Activated T-cell treated with anti-CD3 and anti-CD28 coated beads for 24 hours (primary cell): ENCODE results near the gene PRMT7.

ENCODE experiments used
- DNase-seq: peaks from one replicate; pipeline ENCODE4 v3.0.0-alpha.2; 2020; ENCODE audit warnings: low read depth

The PRMT7 gene

DNA sequence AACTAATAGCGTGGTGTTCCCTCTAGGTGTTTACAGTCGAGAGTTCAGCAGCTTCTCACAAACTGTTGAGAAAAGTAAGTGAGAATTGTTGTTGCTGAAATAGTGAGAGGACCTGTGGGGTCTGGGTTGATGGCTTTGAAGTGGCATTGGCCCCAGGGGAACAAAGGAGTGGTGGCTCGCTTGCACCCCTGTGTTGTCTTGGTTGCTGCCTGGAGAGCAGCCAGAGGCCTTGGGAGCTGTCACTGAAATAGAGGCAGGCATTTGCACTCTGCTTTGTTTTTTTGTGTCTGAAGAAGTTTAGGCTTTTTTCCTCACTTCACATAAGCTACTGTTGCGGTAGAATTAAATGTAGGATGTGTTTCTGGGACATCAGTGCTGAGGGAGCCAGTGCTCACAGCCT lies 36.8 kb downstream of the PRMT7 start:
- no peak for DNase-seq

DNA sequence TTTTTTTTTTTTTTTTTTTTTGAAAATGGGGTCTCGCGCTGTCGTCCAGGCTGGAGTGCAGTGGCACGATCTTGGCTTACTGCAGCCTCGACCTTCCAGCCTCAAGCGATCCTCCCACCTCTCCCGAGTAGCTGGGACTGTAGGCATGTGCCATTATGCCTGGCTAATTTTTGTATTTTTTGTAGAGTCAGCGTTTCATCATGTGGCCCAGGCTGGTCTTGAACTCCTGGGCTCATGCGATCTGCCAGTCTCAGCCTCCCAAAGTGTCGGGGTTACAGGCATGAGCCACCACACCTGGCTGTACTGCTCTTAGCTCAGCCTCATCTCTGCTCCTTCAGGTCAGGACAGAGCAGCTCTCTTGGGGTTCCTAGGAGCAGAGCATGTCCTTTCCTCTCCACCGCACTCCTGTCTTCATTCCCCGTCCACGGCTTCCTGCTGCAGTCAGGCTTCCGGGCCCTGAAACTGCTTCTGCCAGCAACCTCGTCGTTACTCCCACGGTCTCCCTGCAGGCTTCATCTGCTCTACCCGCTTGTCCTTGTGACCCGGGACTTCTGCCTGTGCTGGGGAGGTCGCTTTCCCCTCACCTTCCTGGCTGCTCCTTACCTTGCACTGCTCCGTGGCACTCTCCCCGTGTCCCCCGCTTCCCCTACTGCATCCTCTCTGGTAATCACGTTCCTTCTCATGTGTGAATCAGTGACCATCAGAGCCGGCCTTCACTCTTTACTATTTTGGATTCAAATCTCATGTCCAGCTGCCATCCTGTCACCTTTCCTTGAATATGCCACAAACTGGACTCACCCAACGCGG lies 38.0 kb downstream of the PRMT7 start:
- no peak for DNase-seq

- no peak for DNase-seq
These were observed 39.1 kb downstream of the PRMT7 start for GRCh38 chr16:68349838-68350410.

DNA sequence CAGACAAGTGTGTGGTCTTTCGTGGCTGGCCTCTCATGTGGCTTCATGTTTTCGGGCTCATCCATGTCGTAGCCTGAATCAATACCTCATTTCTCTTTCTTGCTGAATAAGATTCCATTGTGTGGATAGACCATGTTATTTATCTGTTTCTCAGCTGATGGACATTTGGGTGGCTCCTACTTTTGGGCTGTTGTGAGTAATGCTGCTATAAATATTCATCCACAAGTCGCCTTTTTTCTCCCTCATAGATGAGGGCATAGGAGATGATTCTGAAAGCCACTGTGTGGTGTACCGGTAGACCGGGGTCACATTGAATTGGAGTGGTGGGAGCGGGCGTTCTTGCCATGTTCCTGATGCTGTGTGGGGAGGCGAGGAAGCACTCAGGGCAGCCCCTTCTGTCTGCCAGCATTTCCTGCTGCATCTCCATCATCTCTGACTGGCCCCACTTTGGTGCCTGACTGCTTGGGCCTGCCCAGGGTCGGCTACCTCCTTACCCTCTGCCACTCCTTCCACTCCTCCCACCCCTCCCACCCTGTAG lies 40.1 kb downstream of the PRMT7 start:
- DNase-seq = no peak

GRCh38 chr16:68351463-68351862 lies 40.6 kb downstream of the PRMT7 start:
- DNase-seq = no peak

GRCh38 chr16:68351991-68352431 lies 41.2 kb downstream of the PRMT7 start:
- no peak for DNase-seq

- no peak for DNase-seq
These were observed 42.5 kb downstream of the PRMT7 start for GRCh38 chr16:68353366-68353765.

DNA sequence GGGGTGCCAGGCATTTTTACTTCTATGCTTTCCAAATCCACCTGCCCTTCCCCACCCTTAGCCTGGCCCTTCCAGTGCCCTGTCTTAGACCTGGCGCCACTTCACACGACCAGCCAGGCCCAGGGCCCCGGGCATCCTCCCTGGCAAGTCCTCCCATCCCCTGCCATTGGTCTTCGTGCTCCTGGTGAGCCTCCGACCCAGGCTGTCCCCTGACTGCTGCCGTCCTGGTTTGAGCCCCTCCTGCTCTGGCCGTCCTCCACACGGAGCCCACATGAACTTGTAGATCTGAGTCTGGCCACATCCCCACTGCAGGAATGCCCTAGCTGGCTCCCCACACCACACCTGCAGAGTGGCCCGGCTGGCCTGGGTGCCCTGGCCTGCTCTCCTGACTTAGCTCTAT lies 44.0 kb downstream of the PRMT7 start:
- no peak for DNase-seq

- no peak for DNase-seq
These were observed 44.8 kb downstream of the PRMT7 start for GRCh38 chr16:68355447-68356248.

GRCh38 chr16:68356249-68356918 lies 45.6 kb downstream of the PRMT7 start:
- peak; percentile 52 for DNase-seq

- DNase-seq = no peak
These were observed 46.1 kb downstream of the PRMT7 start for GRCh38 chr16:68356919-68357286.

DNA sequence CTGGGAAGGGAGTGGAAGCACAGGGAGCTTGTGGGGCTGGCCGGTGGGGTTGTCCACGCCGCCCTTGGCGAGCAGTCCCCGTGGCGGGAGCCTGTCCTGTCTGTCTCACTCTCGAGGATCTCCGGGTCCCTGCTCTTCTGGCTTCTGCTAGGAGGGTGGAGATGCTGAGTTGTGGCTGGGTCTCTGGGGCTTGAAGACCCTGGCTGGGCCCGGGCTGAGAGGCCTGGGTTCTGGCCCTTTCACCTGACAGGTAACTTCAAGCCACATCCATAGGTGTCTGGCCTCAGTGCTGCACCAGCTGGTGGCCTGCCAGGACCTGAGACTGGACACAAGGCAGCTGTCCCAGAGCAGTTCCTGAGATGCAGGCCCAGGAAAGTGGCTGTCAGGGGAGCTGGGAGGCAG lies 46.7 kb downstream of the PRMT7 start:
- DNase-seq = no peak

- no peak for DNase-seq
These were observed 47.1 kb downstream of the PRMT7 start for GRCh38 chr16:68357923-68358322.

- no peak for DNase-seq
These were observed 48.1 kb downstream of the PRMT7 start for GRCh38 chr16:68358951-68359350.

DNA sequence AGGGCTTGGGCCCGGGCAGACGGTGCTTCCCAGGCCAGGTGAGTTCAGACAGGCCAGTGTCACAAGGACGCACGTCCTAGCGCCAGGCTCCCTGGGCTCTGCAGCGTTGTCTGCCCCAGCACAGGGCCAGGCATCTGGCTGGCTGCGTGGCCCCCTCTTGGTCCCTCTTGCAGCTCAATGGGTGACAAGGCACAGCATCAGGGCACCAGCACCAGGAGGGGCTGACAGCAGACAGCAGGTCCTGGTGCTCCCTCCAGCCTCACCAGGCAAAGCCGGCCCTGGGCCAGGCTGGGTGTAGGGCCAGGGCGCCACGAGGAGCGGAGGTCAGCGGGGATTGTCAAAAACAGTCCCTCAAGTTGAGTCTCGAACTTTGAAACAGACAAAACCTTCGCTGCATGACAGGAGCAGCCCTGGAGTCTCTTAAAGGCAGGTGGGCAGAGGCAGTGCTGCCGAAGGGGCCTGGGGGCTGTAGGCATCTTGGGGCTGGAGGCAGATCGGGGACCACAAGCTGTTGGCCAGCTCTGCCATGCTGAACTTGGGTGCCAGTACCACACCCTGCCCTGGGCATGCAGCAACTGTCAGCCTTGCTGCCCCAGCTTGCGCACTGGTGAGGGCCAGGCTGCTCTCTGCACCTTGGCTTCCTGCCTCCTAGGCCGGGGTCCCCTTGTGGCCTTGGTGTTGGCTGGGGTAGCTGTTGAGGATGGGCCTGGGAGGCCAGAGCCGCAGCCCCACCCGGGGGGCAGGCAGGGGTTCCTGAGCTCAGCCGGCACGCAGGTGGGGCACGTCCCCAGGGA lies 48.8 kb downstream of the PRMT7 start:
- no peak for DNase-seq

DNA sequence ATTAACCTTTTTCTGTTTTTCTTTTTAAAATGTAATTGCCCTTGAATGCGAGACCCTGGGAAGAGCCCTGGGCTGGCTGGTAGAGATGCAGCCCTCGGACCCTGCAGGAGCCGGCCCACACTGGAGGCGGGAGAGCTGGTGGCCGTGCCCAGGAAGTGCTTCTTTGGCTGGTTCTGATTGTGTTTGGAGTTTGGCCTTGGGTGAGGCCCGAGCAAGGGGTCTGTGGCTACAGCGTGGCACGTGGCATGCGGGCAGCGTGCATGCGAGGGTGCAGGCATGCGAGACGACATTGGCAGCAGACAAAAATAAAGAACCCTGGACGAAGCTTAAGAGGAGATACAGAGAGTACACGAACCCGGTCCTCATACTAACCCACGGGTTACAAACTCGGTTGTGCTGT lies 49.7 kb downstream of the PRMT7 start:
- DNase-seq = no peak

DNA sequence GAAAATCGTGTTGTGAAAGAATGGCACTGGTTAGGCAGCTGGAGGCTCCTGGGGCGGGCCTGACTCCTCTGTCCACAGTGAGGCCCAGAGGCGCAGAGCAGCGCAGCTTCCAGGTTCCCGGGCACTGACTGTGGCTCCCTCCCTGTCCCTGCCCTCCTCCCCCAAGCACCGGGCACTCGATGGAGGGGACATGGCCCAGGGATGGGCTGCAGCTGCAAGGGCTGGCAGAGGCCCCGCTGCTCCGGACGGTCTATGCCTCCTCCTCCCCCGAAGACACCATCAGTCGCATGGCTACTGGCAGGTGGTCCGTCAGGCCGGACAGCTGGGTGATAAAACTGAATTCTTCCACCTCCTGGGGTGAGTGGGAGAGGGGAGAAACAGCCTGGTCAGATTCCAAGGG lies 50.1 kb downstream of the PRMT7 start:
- DNase-seq = no peak

DNA sequence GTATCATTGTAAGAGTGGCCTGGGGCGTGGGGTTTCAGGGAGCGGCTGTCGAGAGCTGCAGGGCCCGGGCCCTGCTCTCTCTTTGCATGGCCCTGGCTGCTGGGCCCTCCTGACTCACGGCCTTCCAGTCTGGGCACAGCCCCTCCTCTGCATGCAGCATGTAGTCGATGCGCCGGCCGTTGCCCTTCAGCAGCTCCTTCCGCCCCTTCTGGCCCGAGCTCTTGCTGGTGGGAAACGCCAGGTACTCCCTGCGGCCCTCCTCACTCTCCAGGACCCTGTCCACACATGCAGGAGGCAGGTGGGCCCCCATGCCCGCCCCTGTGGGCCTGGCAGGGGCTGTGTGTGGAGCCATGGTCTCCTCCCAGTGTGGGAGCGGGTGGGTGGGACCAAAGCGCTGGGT lies 50.7 kb downstream of the PRMT7 start:
- no peak for DNase-seq

DNA sequence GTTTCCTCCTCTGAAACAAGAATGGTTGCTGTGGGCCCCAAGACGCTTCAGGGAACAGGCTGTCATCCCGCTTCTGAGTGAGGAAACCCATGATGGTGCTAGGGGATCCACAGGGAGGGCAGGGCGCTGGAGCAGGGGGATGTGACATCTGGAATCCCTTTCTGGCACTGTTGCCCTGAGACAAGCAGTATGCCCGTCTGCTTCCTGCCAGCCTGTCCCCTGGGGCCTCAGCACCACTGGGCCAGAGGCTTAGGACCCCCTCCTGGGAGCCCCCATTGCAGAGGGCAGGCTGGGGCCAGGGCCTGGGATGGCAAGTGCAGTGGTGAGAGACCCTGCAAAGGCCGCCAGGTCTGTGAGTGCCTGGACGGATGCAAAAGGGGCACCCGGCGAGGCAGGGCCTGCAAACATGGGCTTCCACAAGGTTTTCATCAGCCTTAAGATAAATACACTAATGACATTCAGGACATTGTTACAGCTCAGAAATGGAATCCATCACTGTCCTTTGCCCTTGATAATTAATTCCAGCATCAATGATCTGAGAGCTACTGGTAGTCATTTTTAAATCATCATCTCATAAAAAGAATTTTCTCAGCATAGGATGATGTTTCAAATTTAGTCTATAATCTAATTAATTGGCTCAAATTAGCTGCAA lies 51.6 kb downstream of the PRMT7 start:
- DNase-seq = no peak

GRCh38 chr16:68362947-68363657 lies 52.3 kb downstream of the PRMT7 start:
- no peak for DNase-seq
